Loucy (cell line): ENCODE measurements around the gene HEXD.

Experiments
- CTCF ChIP-seq: fragments of 200-600 bp; sonication (generic); conservative IDR thresholded peaks from 2 replicates; pipeline ENCODE4 v1.5.1; 2014; ENCODE audit warnings: mild to moderate bottlenecking, antibody characterized with exemption, low read length
- EZH2phosphoT487 ChIP-seq: fragments of 200-600 bp; IDR thresholded peaks from 2 replicates; pipeline ENCODE4 v1.6.1; 2018; ENCODE audit warnings: antibody characterized with exemption, mild to moderate bottlenecking, moderate library complexity, borderline replicate concordance

- TF ChIP-seq CTCF (no peak), EZH2phosphoT487 (no peak)
Measured at GRCh38 chr17:82463925-82464566, 45.9 kb downstream of the HEXD start.
